Measurements from ENCODE around the gene RING1.

Gene RING1

GRCh38 chr6:33168639-33169038 is 39.7 kb upstream of the RING1 start:
- TF ChIP-seq GATA2 (IDR thresholded peaks at IDR 0.05; ENCODE audit: low read depth, low read length) (no peak), GATA3 (IDR thresholded peaks at IDR 0.05; ENCODE audit: low read depth, low read length) (no peak)

DNA sequence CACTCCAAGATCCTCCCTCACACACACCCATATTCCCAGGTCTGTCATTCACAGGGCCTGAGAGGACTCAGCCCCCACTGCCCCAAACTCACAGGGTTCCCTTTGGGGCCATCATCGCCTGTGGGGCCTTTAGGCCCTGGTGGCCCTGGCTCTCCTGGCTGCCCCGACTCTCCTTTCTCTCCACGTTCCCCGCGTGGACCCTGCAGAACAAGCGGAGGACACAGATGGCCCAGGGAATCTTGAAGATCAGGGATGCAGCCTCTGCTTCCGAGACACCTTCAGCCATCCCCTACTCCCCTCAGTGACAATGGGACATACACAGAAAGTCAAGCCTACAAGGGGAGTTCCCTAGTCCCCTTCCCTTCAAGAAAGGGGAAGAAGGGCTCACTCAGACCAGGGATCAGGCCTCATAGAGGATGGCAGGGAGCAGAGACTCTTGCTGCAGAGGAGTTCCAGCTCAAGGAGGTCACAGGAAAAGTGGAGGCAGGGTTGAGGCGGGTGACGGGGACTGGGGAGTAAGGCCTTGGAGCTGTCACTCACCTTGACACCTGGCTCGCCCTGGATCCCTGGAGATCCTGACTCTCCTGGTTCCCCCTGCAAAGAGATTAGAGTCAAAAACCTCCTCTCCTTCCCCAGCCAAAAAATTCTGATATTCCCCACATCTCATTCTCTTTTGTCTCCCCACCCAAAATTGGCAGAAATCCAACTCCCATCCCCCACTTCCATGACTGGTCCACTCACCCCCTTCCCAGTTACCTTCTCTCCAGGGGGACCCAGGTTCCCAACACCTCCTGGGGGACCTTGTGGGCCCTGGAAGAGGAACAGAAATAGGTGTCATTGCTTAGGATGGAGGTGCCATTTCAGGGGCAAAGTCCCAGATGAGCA is 38.8 kb upstream of the RING1 start:
- TF ChIP-seq GATA3 (IDR thresholded peaks at IDR 0.05; ENCODE audit: low read depth, low read length) (no peak), GATA2 (IDR thresholded peaks at IDR 0.05; ENCODE audit: low read depth, low read length) (no peak)

DNA sequence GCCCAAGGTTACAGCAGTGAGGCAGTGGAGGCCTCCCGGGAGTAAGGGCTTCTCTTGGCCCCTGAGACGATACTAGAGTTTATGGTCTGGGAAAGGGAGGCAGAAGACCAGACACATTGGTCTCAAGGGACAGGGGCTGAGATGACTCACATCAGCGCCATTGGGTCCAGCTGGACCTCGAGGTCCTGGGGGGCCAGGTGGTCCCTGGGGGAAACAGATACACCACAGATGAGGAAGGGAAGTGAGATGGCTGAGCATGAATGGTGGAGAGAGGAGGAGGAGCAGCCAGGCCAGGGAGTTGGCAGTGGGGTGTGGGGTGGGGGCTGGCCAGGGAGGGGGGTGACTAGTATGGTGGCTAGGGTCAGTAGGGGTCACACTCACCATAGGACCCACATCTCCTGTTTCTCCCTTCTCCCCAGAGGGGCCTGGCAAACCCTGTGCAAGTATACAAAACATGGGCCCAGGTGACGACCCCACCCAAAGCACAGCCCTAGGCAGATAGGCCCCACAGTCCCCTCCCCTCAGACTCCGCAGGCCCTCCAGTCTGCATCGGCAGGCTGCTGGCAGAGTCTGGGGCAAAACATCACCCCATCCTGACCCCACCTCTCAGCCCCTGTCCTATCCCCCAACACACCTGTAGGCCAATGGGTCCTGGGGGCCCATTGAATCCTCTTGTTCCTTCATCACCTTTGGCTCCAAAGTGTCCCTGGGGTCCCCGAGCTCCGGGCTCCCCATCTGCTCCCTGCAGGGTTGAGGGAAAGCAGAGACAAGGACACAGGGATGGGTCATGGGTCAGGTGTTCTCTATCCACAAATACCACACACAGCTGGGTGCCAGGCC is 37.9 kb upstream of the RING1 start:
- TF ChIP-seq GATA3 (IDR thresholded peaks at IDR 0.05; ENCODE audit: low read depth, low read length) = no peak
- TF ChIP-seq GATA2 (IDR thresholded peaks at IDR 0.05; ENCODE audit: low read depth, low read length) = no peak

DNA sequence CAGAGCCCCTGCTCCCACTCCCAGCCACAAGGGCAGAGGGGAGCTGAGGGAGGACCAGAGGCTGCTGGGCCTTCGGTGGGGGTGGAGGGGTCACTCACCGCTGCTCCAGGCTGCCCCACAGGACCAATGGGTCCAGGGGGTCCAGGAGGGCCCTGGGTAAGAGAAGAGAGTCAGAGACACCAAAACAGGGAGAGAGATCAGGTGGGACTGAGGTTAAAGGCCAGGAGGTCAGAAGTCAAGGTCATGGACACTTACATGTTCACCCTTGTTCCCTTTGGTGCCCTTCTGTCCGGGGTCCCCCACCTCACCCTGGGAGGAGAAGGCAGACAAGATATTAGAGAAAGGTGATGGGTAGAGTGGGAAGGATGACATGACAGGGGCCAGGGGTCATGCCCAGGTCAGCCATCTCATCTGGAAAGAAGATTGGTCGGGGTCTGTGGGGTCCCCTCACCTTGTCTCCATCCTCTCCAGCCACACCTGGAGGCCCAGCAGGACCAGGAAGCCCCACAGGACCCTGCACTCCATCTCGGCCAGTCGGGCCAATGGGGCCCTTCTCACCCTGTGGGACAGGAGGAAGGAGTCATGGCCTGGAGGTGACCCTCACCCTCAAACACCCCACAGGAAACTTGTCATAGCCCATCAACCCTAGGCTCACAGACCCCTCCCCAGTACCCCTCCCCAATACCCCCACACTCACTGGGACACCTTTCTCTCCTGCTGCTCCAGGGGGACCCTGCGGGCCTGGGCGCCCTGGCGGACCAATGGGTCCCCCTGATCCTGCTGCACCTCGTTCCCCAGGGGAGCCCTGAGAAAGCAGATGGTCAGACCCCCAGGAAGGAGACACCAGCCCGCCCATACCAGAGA is 37.1 kb upstream of the RING1 start:
- TF ChIP-seq GATA3 (IDR thresholded peaks at IDR 0.05; ENCODE audit: low read depth, low read length) (no peak), GATA2 (IDR thresholded peaks at IDR 0.05; ENCODE audit: low read depth, low read length) (no peak)

GRCh38 chr6:33171880-33172687 is 36.2 kb upstream of the RING1 start:
- TF ChIP-seq GATA2 (IDR thresholded peaks at IDR 0.05; ENCODE audit: low read depth, low read length) (no peak), GATA3 (IDR thresholded peaks at IDR 0.05; ENCODE audit: low read depth, low read length) (no peak)

DNA sequence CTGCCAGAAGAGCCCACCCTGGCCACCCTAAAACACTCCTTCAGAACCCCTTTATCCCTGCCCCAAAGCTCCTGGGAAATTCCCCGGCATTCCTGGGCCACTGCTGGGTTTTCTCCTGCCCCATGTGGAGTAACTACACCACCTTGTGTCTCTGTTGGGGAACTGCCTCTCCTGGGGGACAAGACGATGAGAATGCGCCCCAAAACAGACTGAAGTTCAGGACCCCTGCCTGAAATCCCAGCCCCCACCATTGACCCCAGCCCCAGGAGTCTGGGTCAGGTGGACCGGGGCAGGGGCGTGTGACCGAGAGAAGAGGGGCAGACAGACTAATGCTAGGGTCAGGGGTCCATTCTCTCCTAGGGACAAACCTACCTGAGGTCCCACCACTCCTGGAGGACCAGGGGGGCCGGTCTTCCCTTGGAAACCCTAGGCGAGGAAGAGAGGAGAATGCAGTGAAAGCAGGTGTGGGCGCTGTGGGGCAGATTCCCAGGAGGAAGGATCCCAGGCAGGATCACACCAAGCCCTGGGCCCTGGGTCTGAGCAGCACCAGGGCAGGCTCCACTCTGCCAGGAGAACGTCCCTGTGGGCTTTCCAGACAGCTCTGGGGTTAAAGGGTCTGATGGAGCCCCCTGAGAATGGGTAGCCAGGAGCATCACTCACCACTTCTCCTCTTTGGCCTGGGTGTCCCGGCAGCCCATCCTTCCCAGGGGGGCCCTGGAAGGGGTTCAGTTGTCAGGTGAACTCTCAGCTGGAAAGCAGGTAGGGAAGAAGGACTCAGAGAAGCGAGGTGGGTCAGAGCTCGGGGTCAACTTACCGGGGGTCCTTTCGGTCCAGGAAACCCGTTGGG is 35.4 kb upstream of the RING1 start:
- TF ChIP-seq GATA3 (IDR thresholded peaks at IDR 0.05; ENCODE audit: low read depth, low read length) (no peak), GATA2 (IDR thresholded peaks at IDR 0.05; ENCODE audit: low read depth, low read length) (no peak)

DNA sequence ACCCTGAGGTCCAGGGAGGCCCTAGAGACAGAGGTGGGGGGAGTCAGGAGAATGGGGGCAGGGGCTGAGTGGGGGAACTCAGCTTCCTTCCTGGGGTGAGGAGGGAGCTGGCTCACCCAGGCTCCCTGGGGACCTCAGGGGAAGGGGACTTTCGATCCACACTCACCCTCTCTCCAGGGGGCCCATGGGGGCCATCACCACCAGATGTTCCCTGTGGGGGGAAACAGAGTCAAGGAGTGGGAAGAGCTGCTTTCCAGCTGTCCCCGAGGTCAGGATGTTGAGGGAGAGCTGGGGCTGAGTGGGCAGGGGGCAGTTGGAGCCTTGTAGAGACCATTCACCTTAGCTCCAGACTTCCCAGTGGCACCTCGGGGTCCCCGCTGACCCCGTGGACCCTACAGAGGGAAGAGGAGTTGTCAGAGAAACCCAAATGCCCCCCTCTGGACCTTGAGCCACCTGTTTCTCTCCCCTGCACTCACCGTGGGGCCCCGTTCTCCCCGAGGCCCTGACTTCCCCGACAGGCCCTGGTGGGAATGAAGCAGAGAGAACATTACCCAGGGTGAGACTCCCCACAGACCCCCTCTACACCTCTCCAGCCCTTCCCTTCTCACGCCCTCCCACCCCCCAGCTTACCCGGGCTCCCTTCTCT is 34.6 kb upstream of the RING1 start:
- TF ChIP-seq GATA2 (IDR thresholded peaks at IDR 0.05; ENCODE audit: low read depth, low read length) (no peak), GATA3 (IDR thresholded peaks at IDR 0.05; ENCODE audit: low read depth, low read length) (no peak)

GRCh38 chr6:33174784-33175183 is 33.5 kb upstream of the RING1 start:
- TF ChIP-seq GATA2 (IDR thresholded peaks at IDR 0.05; ENCODE audit: low read depth, low read length) (no peak), GATA3 (IDR thresholded peaks at IDR 0.05; ENCODE audit: low read depth, low read length) (no peak)

DNA sequence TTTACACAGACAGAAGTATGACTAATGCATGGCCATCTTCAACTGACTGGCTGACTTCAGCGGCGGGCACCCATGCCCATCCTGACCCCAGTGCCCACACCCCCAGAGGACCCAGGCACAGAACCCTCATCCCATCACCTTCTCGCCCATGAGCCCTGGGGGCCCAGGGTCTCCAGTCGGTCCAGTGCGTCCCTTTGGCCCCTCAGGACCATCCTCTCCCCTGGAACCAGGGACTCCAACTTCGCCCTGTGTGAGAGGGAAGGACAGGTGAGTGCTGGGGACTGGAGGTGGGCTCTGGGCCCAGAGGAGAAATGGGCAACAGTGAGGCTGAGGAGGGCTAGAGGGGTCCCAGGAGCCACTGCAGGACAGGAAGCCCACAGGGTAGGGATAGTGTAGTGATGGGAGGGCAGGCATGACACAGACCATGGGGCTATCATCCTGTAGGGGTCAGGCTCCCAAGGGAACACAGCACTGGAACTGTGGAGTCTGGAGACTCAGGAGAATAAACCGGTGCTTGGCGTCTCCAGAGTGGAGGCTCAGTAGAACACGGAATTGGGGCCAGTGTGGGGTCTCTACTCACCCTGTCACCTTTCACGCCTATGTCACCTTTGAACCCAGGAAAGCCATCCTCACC is 32.7 kb upstream of the RING1 start:
- TF ChIP-seq GATA3 (IDR thresholded peaks at IDR 0.05; ENCODE audit: low read depth, low read length) (no peak), GATA2 (IDR thresholded peaks at IDR 0.05; ENCODE audit: low read depth, low read length) (no peak)

DNA sequence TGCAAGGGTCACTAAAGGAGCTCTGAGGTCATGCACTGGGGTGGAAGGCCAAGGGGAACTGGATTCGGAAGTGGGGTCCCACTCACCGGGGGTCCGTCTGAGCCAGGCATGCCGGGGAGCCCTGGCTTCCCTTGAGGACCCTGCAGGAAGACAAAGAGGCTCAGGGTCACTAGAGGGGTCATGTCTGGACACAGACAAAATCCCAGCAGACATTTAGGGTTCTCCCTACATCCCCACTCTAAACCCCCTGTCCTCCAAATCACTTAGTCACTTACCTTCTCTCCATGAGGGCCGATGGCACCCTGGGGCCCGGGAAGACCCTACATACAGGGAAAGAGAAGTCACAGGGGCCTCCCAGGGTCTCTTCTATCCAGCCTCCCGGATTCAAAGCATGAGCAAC is 31.4 kb upstream of the RING1 start:
- TF ChIP-seq GATA2 (IDR thresholded peaks at IDR 0.05; ENCODE audit: low read depth, low read length) (no peak), GATA3 (IDR thresholded peaks at IDR 0.05; ENCODE audit: low read depth, low read length) (no peak)

All from SH-SY5Y (cell line).